ENCODE data around the gene EHMT1.
A peak's percentile ranks its signal among the peaks of the same experiment; 100 is the strongest.

The EHMT1 gene

DNA sequence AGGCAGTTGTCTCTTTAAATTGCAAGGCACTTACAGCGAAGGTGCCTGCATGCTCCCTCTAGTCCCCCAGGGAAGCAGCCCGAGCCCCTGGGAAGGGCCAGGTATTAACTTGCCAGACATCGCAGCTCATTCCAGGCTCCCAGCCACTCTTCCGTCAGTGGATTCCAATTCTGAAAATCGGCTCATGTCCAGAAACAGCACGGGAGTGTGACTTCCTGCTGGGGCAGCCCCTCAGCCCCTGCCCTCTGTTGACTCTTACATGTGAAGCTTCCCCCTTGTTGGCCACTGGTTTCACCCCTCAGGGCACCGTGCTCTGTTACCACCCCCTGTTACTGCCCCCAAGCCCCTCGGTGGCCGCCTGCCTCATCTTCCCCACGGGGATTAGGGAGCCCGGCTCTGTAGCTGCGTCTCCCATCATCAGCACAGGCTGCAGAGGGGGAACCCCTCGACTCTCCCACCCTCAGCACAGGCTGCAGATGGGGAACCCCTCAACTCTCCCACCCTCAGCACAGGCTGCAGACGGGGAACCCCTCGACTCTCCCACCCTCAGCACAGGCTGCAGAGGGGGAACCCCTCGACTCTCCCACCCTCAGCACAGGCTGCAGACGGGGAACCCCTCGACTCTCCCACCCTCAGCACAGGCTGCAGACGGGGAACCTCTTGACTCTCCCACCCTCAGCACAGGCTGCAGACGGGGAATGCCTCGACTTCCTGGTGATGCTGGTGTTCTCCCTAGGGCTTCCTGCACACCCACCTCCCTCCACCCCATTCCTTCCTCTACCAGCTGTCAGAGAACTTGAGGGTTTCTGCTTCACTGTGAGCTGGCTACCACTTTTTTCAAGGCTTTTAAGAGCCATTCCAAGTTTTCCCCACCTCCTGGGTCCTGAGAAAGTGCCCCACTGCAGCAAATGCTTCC lies 247.7 kb downstream of the EHMT1 start:
- TF ChIP-seq, protein P1, sequence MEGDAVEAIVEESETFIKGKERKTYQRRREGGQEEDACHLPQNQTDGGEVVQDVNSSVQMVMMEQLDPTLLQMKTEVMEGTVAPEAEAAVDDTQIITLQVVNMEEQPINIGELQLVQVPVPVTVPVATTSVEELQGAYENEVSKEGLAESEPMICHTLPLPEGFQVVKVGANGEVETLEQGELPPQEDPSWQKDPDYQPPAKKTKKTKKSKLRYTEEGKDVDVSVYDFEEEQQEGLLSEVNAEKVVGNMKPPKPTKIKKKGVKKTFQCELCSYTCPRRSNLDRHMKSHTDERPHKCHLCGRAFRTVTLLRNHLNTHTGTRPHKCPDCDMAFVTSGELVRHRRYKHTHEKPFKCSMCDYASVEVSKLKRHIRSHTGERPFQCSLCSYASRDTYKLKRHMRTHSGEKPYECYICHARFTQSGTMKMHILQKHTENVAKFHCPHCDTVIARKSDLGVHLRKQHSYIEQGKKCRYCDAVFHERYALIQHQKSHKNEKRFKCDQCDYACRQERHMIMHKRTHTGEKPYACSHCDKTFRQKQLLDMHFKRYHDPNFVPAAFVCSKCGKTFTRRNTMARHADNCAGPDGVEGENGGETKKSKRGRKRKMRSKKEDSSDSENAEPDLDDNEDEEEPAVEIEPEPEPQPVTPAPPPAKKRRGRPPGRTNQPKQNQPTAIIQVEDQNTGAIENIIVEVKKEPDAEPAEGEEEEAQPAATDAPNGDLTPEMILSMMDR (IDR thresholded peaks at IDR 0.05; ENCODE audit: borderline replicate concordance, insufficient read depth, low read depth, low read length), result no peak
- H3K4me3 ChIP-seq (ENCODE audit: low read depth, low read length), result peak overlapping the region; percentile 10

DNA sequence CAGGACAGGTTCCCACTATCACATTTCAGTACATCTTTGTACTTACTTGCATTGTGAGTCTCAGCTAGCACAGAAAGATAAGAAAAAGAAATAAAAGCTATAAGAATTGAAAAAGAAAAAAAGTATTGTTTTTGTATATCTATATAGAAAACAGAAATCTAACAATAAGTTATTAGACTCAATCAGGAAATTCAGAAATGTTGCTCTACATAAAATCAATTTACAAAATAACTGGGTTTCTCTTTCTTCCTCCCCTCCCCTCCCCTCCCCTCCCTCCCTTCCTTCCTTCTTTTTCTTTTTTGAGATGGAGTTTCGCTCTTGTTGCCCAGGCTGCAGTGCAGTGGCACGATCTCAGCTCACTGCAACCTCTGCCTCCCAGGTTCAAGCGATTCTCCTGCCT lies 251.6 kb downstream of the EHMT1 start:
- H3K4me3 ChIP-seq (ENCODE audit: low read depth, low read length), result no peak overlapping the region
- TF ChIP-seq, protein P1 (IDR thresholded peaks at IDR 0.05; ENCODE audit: borderline replicate concordance, insufficient read depth, low read depth, low read length), result no peak

DNA sequence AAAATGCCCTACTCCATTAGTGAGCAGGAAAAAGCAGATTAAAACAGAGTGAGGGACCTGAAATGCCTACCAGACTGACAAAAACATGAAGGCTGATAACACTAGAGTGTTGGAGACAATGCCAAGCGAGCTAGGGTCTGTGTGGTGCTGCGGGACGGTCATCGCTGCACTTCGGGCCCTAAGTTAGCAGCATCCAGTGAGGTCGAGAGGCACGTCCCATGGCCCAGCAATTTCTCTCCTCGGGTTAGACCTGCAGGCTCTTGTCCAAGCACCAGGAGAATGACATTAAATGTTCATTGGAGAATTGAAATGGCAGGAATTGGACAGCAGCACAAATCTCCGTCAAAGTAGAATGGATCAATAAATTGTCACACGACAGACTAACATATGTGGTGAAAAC lies 253.5 kb downstream of the EHMT1 start:
- no peak overlapping the region for H3K4me3 ChIP-seq (ENCODE audit: low read depth, low read length)
- TF ChIP-seq, protein P1 (IDR thresholded peaks at IDR 0.05; ENCODE audit: borderline replicate concordance, insufficient read depth, low read depth, low read length), result no peak

DNA sequence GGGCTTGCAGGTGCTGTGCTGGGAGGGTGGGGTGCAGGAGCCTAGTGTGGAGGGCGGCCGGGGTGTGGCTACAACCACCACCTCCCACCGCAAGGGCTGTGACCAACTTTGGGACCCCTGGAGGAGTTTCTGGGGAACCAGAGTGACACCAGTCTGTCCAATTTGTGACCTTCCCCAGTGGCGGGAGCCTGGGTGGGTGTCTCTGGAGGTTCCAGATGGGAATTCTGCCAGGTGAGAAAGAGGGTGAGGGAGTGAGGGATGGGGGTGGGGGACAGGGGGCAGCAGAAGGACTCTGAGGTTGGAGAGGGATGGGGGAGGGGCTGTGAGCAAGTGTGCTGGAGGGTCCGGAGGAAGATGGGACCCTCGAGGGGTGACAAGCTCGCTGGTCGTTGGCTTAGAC lies 254.6 kb downstream of the EHMT1 start:
- TF ChIP-seq, protein P1 (IDR thresholded peaks at IDR 0.05; ENCODE audit: borderline replicate concordance, insufficient read depth, low read depth, low read length), result no peak
- H3K4me3 ChIP-seq (ENCODE audit: low read depth, low read length), result no peak overlapping the region

DNA sequence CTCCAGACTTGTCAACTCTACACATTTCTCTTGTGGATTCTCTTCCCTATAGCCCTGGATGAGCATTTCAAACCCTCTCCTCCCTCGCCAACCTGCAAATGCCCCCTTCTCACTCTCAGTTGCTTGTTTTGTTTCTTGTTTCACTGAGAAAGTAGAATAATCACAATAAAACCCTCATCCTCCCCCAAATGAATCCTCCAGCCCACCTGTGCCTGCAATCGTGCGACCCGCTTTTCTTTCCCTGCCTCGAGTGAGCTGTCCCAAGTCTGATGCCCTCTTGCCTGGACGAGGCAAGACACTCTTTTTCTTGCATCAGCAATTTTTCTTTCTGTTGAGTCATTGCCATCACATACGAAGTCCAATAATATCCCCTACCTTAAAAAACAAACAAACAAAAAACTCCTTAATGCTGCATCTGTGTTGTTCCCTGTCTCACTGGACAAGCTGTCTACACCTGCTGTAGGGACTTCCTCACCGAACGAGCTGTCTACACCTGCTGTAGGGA lies 255.1 kb downstream of the EHMT1 start:
- TF ChIP-seq, protein P1 (IDR thresholded peaks at IDR 0.05; ENCODE audit: borderline replicate concordance, insufficient read depth, low read depth, low read length), result no peak
- H3K4me3 ChIP-seq (ENCODE audit: low read depth, low read length), result no peak overlapping the region

DNA sequence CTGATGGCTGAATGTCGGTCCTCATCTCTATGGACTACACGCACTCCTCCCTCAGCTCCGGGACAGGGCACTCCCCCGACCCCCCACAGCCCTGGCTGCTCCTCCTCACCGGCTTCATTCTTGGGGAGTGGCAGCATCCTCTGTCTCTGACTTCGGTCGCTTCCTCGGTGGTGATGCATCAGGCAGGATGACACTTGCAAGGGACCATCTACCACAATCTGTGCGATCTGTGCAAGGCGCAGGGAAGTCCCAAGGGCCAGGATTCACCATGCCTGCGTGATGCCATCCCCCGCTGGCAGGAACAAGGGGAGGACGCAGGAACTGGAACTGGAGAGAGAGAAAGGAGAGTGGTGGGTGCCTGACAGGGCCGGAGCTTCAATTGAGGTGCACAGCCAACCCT lies 256.5 kb downstream of the EHMT1 start:
- no peak overlapping the region for H3K4me3 ChIP-seq (ENCODE audit: low read depth, low read length)
- TF ChIP-seq, protein P1 (IDR thresholded peaks at IDR 0.05; ENCODE audit: borderline replicate concordance, insufficient read depth, low read depth, low read length), result no peak

DNA sequence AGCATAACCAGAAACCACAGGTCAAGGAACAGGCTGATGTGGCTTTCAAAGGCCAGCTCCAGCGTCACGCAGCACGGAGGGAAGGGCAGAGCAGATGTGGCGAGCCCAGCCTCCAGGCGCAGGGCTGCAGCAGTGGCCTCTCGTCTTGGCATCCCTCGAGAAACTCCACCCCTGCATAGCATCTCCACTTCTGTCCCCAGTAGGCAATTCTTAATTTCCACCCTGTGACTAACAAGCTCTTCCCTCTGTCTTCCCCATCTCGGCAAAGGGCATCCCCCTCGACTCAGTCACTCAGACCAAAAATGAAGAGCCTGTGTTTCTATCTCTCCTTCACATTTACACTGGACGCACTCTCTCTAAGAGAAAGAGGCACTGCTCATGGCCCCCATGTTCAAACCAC lies 257.0 kb downstream of the EHMT1 start:
- H3K4me3 ChIP-seq (ENCODE audit: low read depth, low read length), result no peak overlapping the region
- TF ChIP-seq, protein P1 (IDR thresholded peaks at IDR 0.05; ENCODE audit: borderline replicate concordance, insufficient read depth, low read depth, low read length), result no peak

Data from GM12875 (cell line).